ENCODE results near the gene ABCA9. TPM values are rescaled to one million over a fixed set of nuclear protein-coding genes. Genes with fewer than 3 reads are reported as not detected.

Gene ABCA9
- total and polyA plus RNA-seq, 9 of the 15 experiments (the other 6 are each of a cell fraction or from before 2014, with no cell fraction given): 0.04 TPM; not detected in 8

DNA sequence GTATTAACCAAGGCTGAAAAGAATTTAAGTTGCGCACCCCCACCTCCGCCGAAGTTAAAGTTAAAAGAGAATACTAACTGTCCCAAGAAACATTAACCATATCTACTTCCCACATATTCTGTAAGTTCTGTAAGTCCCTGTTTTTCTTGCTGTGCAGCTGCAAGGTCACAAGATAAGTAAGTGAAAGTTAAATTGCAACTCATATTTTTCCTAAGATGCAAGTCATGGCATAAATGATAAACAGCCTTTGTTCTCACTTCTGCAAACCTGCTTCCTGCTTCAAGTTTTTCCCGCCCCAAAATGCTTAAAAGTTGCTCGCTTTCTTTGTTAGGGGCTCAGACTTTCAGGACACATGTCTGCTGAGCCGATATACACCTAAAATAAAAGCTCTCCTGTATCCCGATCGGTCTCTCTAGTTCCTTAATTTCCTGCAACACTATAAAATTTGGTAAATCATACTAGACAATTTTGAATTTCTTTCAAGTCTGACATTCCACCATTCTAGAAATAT is 32.6 kb upstream of the ABCA9 start (continued):
- TF ChIP-seq, protein P1, sequence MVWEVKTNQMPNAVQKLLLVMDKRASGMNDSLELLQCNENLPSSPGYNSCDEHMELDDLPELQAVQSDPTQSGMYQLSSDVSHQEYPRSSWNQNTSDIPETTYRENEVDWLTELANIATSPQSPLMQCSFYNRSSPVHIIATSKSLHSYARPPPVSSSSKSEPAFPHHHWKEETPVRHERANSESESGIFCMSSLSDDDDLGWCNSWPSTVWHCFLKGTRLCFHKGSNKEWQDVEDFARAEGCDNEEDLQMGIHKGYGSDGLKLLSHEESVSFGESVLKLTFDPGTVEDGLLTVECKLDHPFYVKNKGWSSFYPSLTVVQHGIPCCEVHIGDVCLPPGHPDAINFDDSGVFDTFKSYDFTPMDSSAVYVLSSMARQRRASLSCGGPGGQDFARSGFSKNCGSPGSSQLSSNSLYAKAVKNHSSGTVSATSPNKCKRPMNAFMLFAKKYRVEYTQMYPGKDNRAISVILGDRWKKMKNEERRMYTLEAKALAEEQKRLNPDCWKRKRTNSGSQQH (CRISPR knock-in tag; IDR thresholded peaks at IDR 0.05): 0 out of 2 replicates have a peak, but pooled peaks have one; percentile 23
- TF ChIP-seq, protein P2, sequence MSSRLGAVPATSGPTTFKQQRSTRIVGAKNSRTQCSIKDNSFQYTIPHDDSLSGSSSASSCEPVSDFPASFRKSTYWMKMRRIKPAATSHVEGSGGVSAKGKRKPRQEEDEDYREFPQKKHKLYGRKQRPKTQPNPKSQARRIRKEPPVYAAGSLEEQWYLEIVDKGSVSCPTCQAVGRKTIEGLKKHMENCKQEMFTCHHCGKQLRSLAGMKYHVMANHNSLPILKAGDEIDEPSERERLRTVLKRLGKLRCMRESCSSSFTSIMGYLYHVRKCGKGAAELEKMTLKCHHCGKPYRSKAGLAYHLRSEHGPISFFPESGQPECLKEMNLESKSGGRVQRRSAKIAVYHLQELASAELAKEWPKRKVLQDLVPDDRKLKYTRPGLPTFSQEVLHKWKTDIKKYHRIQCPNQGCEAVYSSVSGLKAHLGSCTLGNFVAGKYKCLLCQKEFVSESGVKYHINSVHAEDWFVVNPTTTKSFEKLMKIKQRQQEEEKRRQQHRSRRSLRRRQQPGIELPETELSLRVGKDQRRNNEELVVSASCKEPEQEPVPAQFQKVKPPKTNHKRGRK (tag; IDR thresholded peaks at IDR 0.05): no peak
- no peak for TF ChIP-seq RFX1 (IDR thresholded peaks at IDR 0.05)
- TF ChIP-seq, protein P3, sequence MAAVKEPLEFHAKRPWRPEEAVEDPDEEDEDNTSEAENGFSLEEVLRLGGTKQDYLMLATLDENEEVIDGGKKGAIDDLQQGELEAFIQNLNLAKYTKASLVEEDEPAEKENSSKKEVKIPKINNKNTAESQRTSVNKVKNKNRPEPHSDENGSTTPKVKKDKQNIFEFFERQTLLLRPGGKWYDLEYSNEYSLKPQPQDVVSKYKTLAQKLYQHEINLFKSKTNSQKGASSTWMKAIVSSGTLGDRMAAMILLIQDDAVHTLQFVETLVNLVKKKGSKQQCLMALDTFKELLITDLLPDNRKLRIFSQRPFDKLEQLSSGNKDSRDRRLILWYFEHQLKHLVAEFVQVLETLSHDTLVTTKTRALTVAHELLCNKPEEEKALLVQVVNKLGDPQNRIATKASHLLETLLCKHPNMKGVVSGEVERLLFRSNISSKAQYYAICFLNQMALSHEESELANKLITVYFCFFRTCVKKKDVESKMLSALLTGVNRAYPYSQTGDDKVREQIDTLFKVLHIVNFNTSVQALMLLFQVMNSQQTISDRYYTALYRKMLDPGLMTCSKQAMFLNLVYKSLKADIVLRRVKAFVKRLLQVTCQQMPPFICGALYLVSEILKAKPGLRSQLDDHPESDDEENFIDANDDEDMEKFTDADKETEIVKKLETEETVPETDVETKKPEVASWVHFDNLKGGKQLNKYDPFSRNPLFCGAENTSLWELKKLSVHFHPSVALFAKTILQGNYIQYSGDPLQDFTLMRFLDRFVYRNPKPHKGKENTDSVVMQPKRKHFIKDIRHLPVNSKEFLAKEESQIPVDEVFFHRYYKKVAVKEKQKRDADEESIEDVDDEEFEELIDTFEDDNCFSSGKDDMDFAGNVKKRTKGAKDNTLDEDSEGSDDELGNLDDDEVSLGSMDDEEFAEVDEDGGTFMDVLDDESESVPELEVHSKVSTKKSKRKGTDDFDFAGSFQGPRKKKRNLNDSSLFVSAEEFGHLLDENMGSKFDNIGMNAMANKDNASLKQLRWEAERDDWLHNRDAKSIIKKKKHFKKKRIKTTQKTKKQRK (IDR thresholded peaks at IDR 0.05; ENCODE audit: borderline replicate concordance, low read depth, low read length): no peak
- TF ChIP-seq ZBTB8A (IDR thresholded peaks at IDR 0.05; ENCODE audit: partially characterized antibody): no peak
- TF ChIP-seq NR2C1 (IDR thresholded peaks at IDR 0.05): peak; percentile 43; the same call in 1 of the 2 replicates
- TF ChIP-seq NR2C1 (tag; IDR thresholded peaks at IDR 0.05): peak; percentile 67
- no peak for TF ChIP-seq NUFIP1 (IDR thresholded peaks at IDR 0.05; ENCODE audit: partially characterized antibody)
- TF ChIP-seq, protein P4, sequence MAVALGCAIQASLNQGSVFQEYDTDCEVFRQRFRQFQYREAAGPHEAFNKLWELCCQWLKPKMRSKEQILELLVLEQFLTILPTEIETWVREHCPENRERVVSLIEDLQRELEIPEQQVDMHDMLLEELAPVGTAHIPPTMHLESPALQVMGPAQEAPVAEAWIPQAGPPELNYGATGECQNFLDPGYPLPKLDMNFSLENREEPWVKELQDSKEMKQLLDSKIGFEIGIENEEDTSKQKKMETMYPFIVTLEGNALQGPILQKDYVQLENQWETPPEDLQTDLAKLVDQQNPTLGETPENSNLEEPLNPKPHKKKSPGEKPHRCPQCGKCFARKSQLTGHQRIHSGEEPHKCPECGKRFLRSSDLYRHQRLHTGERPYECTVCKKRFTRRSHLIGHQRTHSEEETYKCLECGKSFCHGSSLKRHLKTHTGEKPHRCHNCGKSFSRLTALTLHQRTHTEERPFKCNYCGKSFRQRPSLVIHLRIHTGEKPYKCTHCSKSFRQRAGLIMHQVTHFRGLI (CRISPR knock-in tag; IDR thresholded peaks at IDR 0.05): peak; percentile 64; the same call in 1 of the 2 replicates
- TF ChIP-seq, protein P5, sequence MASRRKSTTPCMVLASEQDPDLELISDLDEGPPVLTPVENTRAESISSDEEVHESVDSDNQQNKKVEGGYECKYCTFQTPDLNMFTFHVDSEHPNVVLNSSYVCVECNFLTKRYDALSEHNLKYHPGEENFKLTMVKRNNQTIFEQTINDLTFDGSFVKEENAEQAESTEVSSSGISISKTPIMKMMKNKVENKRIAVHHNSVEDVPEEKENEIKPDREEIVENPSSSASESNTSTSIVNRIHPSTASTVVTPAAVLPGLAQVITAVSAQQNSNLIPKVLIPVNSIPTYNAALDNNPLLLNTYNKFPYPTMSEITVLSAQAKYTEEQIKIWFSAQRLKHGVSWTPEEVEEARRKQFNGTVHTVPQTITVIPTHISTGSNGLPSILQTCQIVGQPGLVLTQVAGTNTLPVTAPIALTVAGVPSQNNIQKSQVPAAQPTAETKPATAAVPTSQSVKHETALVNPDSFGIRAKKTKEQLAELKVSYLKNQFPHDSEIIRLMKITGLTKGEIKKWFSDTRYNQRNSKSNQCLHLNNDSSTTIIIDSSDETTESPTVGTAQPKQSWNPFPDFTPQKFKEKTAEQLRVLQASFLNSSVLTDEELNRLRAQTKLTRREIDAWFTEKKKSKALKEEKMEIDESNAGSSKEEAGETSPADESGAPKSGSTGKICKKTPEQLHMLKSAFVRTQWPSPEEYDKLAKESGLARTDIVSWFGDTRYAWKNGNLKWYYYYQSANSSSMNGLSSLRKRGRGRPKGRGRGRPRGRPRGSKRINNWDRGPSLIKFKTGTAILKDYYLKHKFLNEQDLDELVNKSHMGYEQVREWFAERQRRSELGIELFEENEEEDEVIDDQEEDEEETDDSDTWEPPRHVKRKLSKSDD (conservative IDR thresholded peaks at IDR 0.05; ENCODE audit: low read length): no peak
- TF ChIP-seq CBX8 (IDR thresholded peaks at IDR 0.05; ENCODE audit: borderline replicate concordance, extremely low read depth, low read depth, low read length, poor library complexity, severe bottlenecking): no peak
- no peak for TF ChIP-seq RBM14 (IDR thresholded peaks at IDR 0.05; ENCODE audit: borderline replicate concordance, insufficient read depth, low read depth, low read length)
